Suprapubic skin (tissue), 4 donors: ENCODE results near the gene IPMK.

Experiments
- EP300 ChIP-seq: sonication (generic); formaldehyde crosslinking; IDR thresholded peaks from one replicate; pipeline ENCODE4 v1.6.1; 2017; ENCODE audit warnings: antibody characterized with exemption
- POLR2A ChIP-seq, 2 donors: fragments of 450-650 bp; IDR thresholded peaks; one replicate each; pipeline ENCODE4 v1.6.1; 2017; ENCODE audit warnings: antibody characterized with exemption in 2 of 2, mild to moderate bottlenecking in 2 of 2, moderate library complexity in 2 of 2
- POLR2AphosphoS5 ChIP-seq, 3 donors: sonication (generic); formaldehyde crosslinking; IDR thresholded peaks; one replicate each; pipeline ENCODE4 v1.6.1; 2017; ENCODE audit warnings: antibody characterized with exemption in 3 of 3
- TF ChIP-seq, protein P1 (sequence below), 2 donors: fragments of 200-600 bp in 1 of 2; fragments of 450-650 bp in 1 of 2; sonication (generic) in 1 of 2; IDR thresholded peaks; one replicate each; pipeline ENCODE4 v1.5.1; 2016 to 2019; ENCODE audit warnings: antibody characterized with exemption in 2 of 2, mild to moderate bottlenecking in 1 of 2, moderate library complexity in 1 of 2

DNA sequence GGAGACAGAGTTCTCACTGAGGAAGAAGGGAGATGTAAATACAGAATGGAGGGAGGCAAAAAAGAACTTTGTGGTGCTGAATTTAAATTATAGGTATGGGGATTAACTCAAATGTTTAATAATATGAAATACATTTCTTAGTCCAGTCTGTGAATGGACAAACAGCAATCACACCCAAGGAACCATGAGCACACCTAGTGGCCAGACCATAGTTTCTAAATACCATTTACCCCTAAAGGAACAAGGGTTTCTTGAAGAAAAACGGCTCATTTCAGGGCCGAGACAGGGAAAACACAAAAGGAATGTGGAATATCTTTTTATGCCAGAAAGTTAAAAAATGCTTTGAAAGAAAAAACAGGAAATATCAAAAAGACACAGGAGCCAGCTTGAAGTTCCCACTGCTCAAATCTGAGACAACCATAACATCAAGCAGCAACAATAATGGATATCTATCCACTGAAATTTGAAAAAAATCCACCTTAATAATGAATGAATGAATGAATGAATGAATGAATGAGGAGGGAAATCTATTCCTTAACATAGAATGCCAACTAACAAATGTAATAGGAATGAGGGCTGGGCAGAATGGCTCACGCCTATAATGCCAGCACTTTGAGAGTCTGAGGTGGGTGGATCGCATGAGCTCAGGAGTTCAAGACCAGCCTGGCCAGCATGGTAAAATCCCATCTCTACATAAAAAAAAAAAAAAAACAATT is 8.6 kb downstream of the IPMK start:
- TF ChIP-seq, protein P1, sequence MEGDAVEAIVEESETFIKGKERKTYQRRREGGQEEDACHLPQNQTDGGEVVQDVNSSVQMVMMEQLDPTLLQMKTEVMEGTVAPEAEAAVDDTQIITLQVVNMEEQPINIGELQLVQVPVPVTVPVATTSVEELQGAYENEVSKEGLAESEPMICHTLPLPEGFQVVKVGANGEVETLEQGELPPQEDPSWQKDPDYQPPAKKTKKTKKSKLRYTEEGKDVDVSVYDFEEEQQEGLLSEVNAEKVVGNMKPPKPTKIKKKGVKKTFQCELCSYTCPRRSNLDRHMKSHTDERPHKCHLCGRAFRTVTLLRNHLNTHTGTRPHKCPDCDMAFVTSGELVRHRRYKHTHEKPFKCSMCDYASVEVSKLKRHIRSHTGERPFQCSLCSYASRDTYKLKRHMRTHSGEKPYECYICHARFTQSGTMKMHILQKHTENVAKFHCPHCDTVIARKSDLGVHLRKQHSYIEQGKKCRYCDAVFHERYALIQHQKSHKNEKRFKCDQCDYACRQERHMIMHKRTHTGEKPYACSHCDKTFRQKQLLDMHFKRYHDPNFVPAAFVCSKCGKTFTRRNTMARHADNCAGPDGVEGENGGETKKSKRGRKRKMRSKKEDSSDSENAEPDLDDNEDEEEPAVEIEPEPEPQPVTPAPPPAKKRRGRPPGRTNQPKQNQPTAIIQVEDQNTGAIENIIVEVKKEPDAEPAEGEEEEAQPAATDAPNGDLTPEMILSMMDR (IDR thresholded peaks at IDR 0.05) = no peak
- TF ChIP-seq EP300 (no peak), POLR2A (IDR thresholded peaks at IDR 0.05) (no peak), POLR2AphosphoS5 (IDR thresholded peaks at IDR 0.05) (no peak)
